ENCODE measurements around the gene URM1.
"Not testable (repeated sequence)": the region's sequence is repeated elsewhere in the genome, so short reads cannot be mapped to it uniquely, and the experiment has no call there.

URM1 gene

GRCh38 chr9:128370752-128371629, at the start of gene URM1:
Gene URM1, plus strand, starts transcription at chr9:128371374. Its CDS starts 7 bp downstream, at chr9:128371381.
- DNase-seq (ENCODE audit: low read depth in 2 of 2) = peak; percentile 91 to 92

GRCh38 chr9:128321879-128322403, 49.2 kb upstream of the URM1 start:
- DNase-seq (ENCODE audit: low read depth in 2 of 2) = no peak

- DNase-seq (ENCODE audit: low read depth in 2 of 2) = peak; percentile 90
Measured at GRCh38 chr9:128322404-128323211, 48.6 kb upstream of the URM1 start, which contains the start of the genes COQ4 and TRUB2. Gene COQ4, plus strand, starts transcription at chr9:128322839. Its CDS starts 20 bp downstream, at chr9:128322859. Gene TRUB2, minus strand, starts transcription at chr9:128322447. Its CDS starts 39 bp downstream, at chr9:128322408.

- no peak for DNase-seq (ENCODE audit: low read depth in 2 of 2)
Measured at GRCh38 chr9:128323212-128323730, 47.9 kb upstream of the URM1 start.

- no peak for DNase-seq (ENCODE audit: low read depth in 2 of 2)
Measured at GRCh38 chr9:128323791-128324190, 47.4 kb upstream of the URM1 start.

GRCh38 chr9:128324401-128324800, 46.8 kb upstream of the URM1 start:
- no peak for DNase-seq (ENCODE audit: low read depth in 2 of 2)

- DNase-seq (ENCODE audit: low read depth in 2 of 2) = no peak
Measured at GRCh38 chr9:128325629-128326028, 45.5 kb upstream of the URM1 start.

GRCh38 chr9:128333451-128333869, 37.7 kb upstream of the URM1 start:
- DNase-seq (ENCODE audit: low read depth in 2 of 2) = no peak

- DNase-seq (ENCODE audit: low read depth in 2 of 2) = no peak
Measured at GRCh38 chr9:128335161-128335560, 36.0 kb upstream of the URM1 start.

GRCh38 chr9:128335914-128336313, 35.3 kb upstream of the URM1 start:
- no peak for DNase-seq (ENCODE audit: low read depth in 2 of 2)

- DNase-seq (ENCODE audit: low read depth in 2 of 2) = no peak
Measured at GRCh38 chr9:128337936-128338335, 33.2 kb upstream of the URM1 start.

GRCh38 chr9:128338852-128339614, 32.1 kb upstream of the URM1 start:
- DNase-seq (ENCODE audit: low read depth in 2 of 2) = not testable (repeated sequence)

- peak; percentile 63 to 77 for DNase-seq (ENCODE audit: low read depth in 2 of 2)
Measured at GRCh38 chr9:128339761-128340690, 31.1 kb upstream of the URM1 start, which contains the start of gene SLC27A4. Gene SLC27A4, plus strand, starts transcription at chr9:128340527. Its CDS starts 2,606 bp downstream, at chr9:128343133.

- DNase-seq (ENCODE audit: low read depth in 2 of 2) = no peak
Measured at GRCh38 chr9:128340691-128341434, 30.3 kb upstream of the URM1 start.

- DNase-seq (ENCODE audit: low read depth in 2 of 2) = peak; percentile 53 to 58
Measured at GRCh38 chr9:128341435-128341849, 29.7 kb upstream of the URM1 start.

- DNase-seq (ENCODE audit: low read depth in 2 of 2) = no peak
Measured at GRCh38 chr9:128342971-128343680, 28.0 kb upstream of the URM1 start.

- no peak for DNase-seq (ENCODE audit: low read depth in 2 of 2)
Measured at GRCh38 chr9:128343855-128344254, 27.3 kb upstream of the URM1 start.

- no peak for DNase-seq (ENCODE audit: low read depth in 2 of 2)
Measured at GRCh38 chr9:128344931-128345605, 26.1 kb upstream of the URM1 start.

Measured in stimulated activated CD4-positive, alpha-beta T cell treated with anti-CD3 and anti-CD28 coated beads, Interleukin-1b, Interleukin-23, amount 100 ng/mL, for 4 hours (primary cell).